Spleen (tissue), 11 donors: Measurements from ENCODE around the gene FUT7. TPM values are rescaled to one million over a fixed set of nuclear protein-coding genes. Genes with fewer than 3 reads are reported as not detected.

ENCODE experiments used
- DNase-seq: peaks from one replicate; pipeline ENCODE4 v3.0.0-alpha.2; 2020
- H3K27ac ChIP-seq, 8 donors: fragments of 200-600 bp; sonication (generic) in 7 of 8; 1 replicate in 4 of 8; 2 replicates in 4 of 8; pipeline versions ENCODE4 v1.5.0 to v1.8.0; 2016 to 2021; ENCODE audit warnings: inconsistent platforms in 4 of 8, mild to moderate bottlenecking in 4 of 8, moderate library complexity in 1 of 8
- H3K27me3 ChIP-seq, 7 donors: fragments of 200-600 bp; sonication (generic) in 6 of 7; replicated peaks in 1 of 7; 1 replicate in 4 of 7; 2 replicates in 3 of 7; pipeline versions ENCODE4 v1.5.0 to v1.8.0; 2016 to 2021; ENCODE audit warnings: inconsistent platforms in 3 of 7, mild to moderate bottlenecking in 1 of 7
- H3K36me3 ChIP-seq, 6 donors: fragments of 200-600 bp; sonication (generic) in 5 of 6; 1 replicate in 4 of 6; 2 replicates in 2 of 6; pipeline versions ENCODE4 v1.5.0 to v1.8.0; 2016 to 2021; ENCODE audit warnings: inconsistent platforms in 2 of 6
- H3K4me1 ChIP-seq, 6 donors: fragments of 200-600 bp; sonication (generic) in 5 of 6; 1 replicate in 3 of 6; 2 replicates in 3 of 6; pipeline versions ENCODE4 v1.5.0 to v1.8.0; 2016 to 2021; ENCODE audit warnings: inconsistent platforms in 3 of 6
- H3K4me3 ChIP-seq, 8 donors: fragments of 200-600 bp; sonication (generic) in 7 of 8; 1 replicate in 4 of 8; 2 replicates in 4 of 8; pipeline versions ENCODE4 v1.5.0 to v1.8.0; 2016 to 2021; ENCODE audit warnings: inconsistent platforms in 4 of 8, mild to moderate bottlenecking in 4 of 8, moderate library complexity in 2 of 8
- H3K9me3 ChIP-seq, 8 donors: fragments of 200-600 bp; sonication (generic) in 7 of 8; 1 replicate in 4 of 8; 2 replicates in 4 of 8; pipeline versions ENCODE4 v1.5.0 to v1.8.0; 2016 to 2021; ENCODE audit warnings: inconsistent platforms in 4 of 8
- CTCF ChIP-seq, 11 experiments: fragments of 200-600 bp in 7 of 11; fragments of 450-650 bp in 4 of 11; sonication (generic) in 4 of 11; IDR thresholded peaks in 8 of 11; conservative IDR thresholded peaks in 3 of 11; 1 replicate in 7 of 11; 2 replicates in 4 of 11; pipeline versions ENCODE4 v1.4.0 to v1.8.0; 2016 to 2021; ENCODE audit warnings: antibody characterized with exemption in 11 of 11, inconsistent platforms in 4 of 11, mild to moderate bottlenecking in 1 of 11
- POLR2A ChIP-seq, 3 donors: fragments of 450-650 bp; IDR thresholded peaks; one replicate each; pipeline ENCODE4 v1.5.1; 2017; ENCODE audit warnings: antibody characterized with exemption in 3 of 3, mild to moderate bottlenecking in 1 of 3
- POLR2AphosphoS5 ChIP-seq, 3 donors: sonication (generic); formaldehyde crosslinking; IDR thresholded peaks; one replicate each; pipeline ENCODE4 v1.5.1; 2017; ENCODE audit warnings: antibody characterized with exemption in 3 of 3
- WGBS, 5 donors: extraction: QIAGEN DNeasy Blood & Tissue Kit in 3 of 5; methylation state at CpG; one replicate each; pipeline versions ENCODE4 v1.1.5 to v1.1.7; 2013 to 2018; 5-methylcytosine and 5-hydroxymethylcytosine counted together
- intact Hi-C: fragments of 100-400 bp; cut with DNase I; formaldehyde crosslinking; loops from one replicate; pipeline ENCODE4 v1.15.0; 2023; ENCODE audit warnings: low total_unique reads
- polyA plus RNA-seq, 3 donors: library from polyadenylated mRNA; stranded (reverse); fragments of 200-250 nt; gene quantifications; one replicate each; pipeline ENCODE4 v1.2.1, GENCODE V29; 2013
- total RNA-seq, 7 donors: library from RNA; depleted of rRNA in 3 of 7; stranded (reverse); fragments of >200 nt in 3 of 7; fragmentation: NEBNext Ultra II Directional in 4 of 7; extraction: Animal tissue kit (Norgen Biotek cat#: 25700) in 4 of 7; gene quantifications; one replicate each; pipeline versions ENCODE4 v1.1.0 to v1.2.1, GENCODE V29; 2016 to 2021
- donor health status: healthy with polysubstance abuse.
- donor health status: DM: no; HTN: no; CAD: no; lungs with moderate emphysema.
- donor health status: DM: no; HTN: no; CAD: no.
- donor health status: Bipolar disorder and iron deficiency.
- donor health status: healthy.
- donor health status: DM: no; HTN: no; CAD: no.
- donor health status: DM: yes; HTN: yes; CAD: no.

FUT7 gene
- total and polyA plus RNA-seq, 10 donors = 4.0 to 14.9 (median 6.3) TPM

GRCh38 chr9:137075275-137075775 lies 43.4 kb upstream of the FUT7 start:
- Histone ChIP-seq H3K27me3 (peaks cover 0 to 8% (median 0%) of the 10 kb centered on the region in 7 donors), H3K27ac (peak overlapping the region in 3 of 8 donors; percentile 17 to 37 (median 30)), H3K36me3 (peaks cover 0 to 21% (median 15%) of the 10 kb centered on the region in 6 donors), H3K4me1 (peaks cover 16 to 90% (median 37%) of the 10 kb centered on the region in 6 donors), H3K4me3 (no peak overlapping the region), H3K9me3 (no peaks in the 10 kb centered on the region)
- no peak for TF ChIP-seq POLR2AphosphoS5 (IDR thresholded peaks at IDR 0.05)
- TF ChIP-seq POLR2A (IDR thresholded peaks at IDR 0.05) = no peak
- TF ChIP-seq CTCF (IDR thresholded peaks at IDR 0.05 in 8 of 11, conservative IDR thresholded peaks at IDR 0.05 in 3 of 11) = no peak
- no peak for DNase-seq
- intact Hi-C loops = no loop called here
- 76 to 93% (median 83%) methylated on average over 12 of the region's 12 CpGs for WGBS, 5 donors

GRCh38 chr9:137074657-137075274 lies 42.9 kb upstream of the FUT7 start:
- peaks cover 0 to 16% (median 10%) of the 10 kb centered on the region in 6 donors for H3K36me3 ChIP-seq
- H3K27me3 ChIP-seq = peaks cover 0 to 12% (median under 1%) of the 10 kb centered on the region in 7 donors
- no peaks in the 10 kb centered on the region for H3K9me3 ChIP-seq
- peaks cover 19 to 91% (median 42%) of the 10 kb centered on the region in 6 donors for H3K4me1 ChIP-seq
- WGBS, 5 donors = 73 to 85% (median 77%) methylated on average over 12 of the region's 12 CpGs
- no peak overlapping the region for H3K4me3 ChIP-seq
- peak overlapping the region in 3 of 8 donors; percentile 17 to 37 (median 30) for H3K27ac ChIP-seq
- peak; percentile 82 for DNase-seq
- intact Hi-C loops = no loop called here
- TF ChIP-seq POLR2AphosphoS5 (IDR thresholded peaks at IDR 0.05) (no peak), POLR2A (IDR thresholded peaks at IDR 0.05) (no peak), CTCF (IDR thresholded peaks at IDR 0.05 in 8 of 11, conservative IDR thresholded peaks at IDR 0.05 in 3 of 11) (no peak)

- TF ChIP-seq POLR2A (IDR thresholded peaks at IDR 0.05) (no peak), CTCF (IDR thresholded peaks at IDR 0.05 in 8 of 11, conservative IDR thresholded peaks at IDR 0.05 in 3 of 11) (no peak), POLR2AphosphoS5 (IDR thresholded peaks at IDR 0.05) (no peak)
- intact Hi-C loops = no loop called here
- Histone ChIP-seq H3K4me3 (no peak overlapping the region), H3K27ac (peak overlapping the region in 3 of 8 donors; percentile 30 to 63 (median 62)), H3K36me3 (peaks cover 0 to 8% (median 3%) of the 10 kb centered on the region in 6 donors), H3K9me3 (no peaks in the 10 kb centered on the region), H3K4me1 (peaks cover 19 to 91% (median 44%) of the 10 kb centered on the region in 6 donors), H3K27me3 (peaks cover 0 to 19% (median 7%) of the 10 kb centered on the region in 7 donors)
- DNase-seq = no peak
- WGBS, 5 donors = 83 to 96% (median 91%) methylated on average over 7 to 8 of the region's 8 CpGs
Observed at GRCh38 chr9:137073992-137074399, 42.1 kb upstream of the FUT7 start.

- no peaks in the 10 kb centered on the region for H3K36me3 ChIP-seq
- peak overlapping the region in 4 of 8 donors; percentile 60 to 84 (median 61) for H3K4me3 ChIP-seq
- TF ChIP-seq POLR2A (IDR thresholded peaks at IDR 0.05) (no peak), POLR2AphosphoS5 (IDR thresholded peaks at IDR 0.05) (no peak), CTCF (IDR thresholded peaks at IDR 0.05 in 8 of 11, conservative IDR thresholded peaks at IDR 0.05 in 3 of 11) (no peak)
- H3K27ac ChIP-seq = peak overlapping the region in 7 of 8 donors; percentile 35 to 85 (median 83)
- no peaks in the 10 kb centered on the region for H3K9me3 ChIP-seq
- peaks cover 7 to 86% (median 32%) of the 10 kb centered on the region in 6 donors for H3K4me1 ChIP-seq
- intact Hi-C loops = no loop called here
- DNase-seq = peak; percentile 72
- WGBS, 5 donors = 83 to 100% (median 90%) methylated on average over 2 of the region's 2 CpGs
- peaks cover 0 to 17% (median 7%) of the 10 kb centered on the region in 7 donors for H3K27me3 ChIP-seq
Observed at GRCh38 chr9:137071282-137071681, 39.4 kb upstream of the FUT7 start.
